GM19025 (cell line): ENCODE data around the gene TSPAN18.

Experiments used
- ATAC-seq: cut with Tn5 transposase; IDR thresholded peaks from one replicate; pipeline ENCODE4 v1.9.1; 2021; ENCODE audit warnings: mild to moderate bottlenecking, low read depth, moderate library complexity; ENCODE audit not compliant: unreplicated experiment

Gene TSPAN18

GRCh38 chr11:44791316-44791925 is 64.7 kb downstream of the TSPAN18 start:
- ATAC-seq, result no peak

GRCh38 chr11:44792171-44792570 is 65.4 kb downstream of the TSPAN18 start:
- no peak for ATAC-seq

GRCh38 chr11:44793350-44794090 is 66.8 kb downstream of the TSPAN18 start:
- no peak for ATAC-seq

GRCh38 chr11:44795803-44796535 is 69.2 kb downstream of the TSPAN18 start:
- ATAC-seq, result no peak

GRCh38 chr11:44797051-44797450 is 70.3 kb downstream of the TSPAN18 start:
- no peak for ATAC-seq

- no peak for ATAC-seq
These were observed 71.3 kb downstream of the TSPAN18 start for GRCh38 chr11:44797886-44798606.

GRCh38 chr11:44798607-44798972 is 71.8 kb downstream of the TSPAN18 start:
- no peak for ATAC-seq

- no peak for ATAC-seq
These were observed 72.2 kb downstream of the TSPAN18 start for GRCh38 chr11:44799012-44799411.

- ATAC-seq, result no peak
These were observed 75.6 kb downstream of the TSPAN18 start for GRCh38 chr11:44802347-44802746.

- no peak for ATAC-seq
These were observed 76.2 kb downstream of the TSPAN18 start for GRCh38 chr11:44803009-44803408.

- ATAC-seq, result no peak
These were observed 78.0 kb downstream of the TSPAN18 start for GRCh38 chr11:44804449-44805437.

GRCh38 chr11:44805596-44805995 is 78.8 kb downstream of the TSPAN18 start:
- ATAC-seq, result no peak

- no peak for ATAC-seq
These were observed 81.4 kb downstream of the TSPAN18 start for GRCh38 chr11:44808053-44808753.

GRCh38 chr11:44809283-44809682 is 82.5 kb downstream of the TSPAN18 start:
- ATAC-seq, result no peak

- no peak for ATAC-seq
These were observed 85.2 kb downstream of the TSPAN18 start for GRCh38 chr11:44811841-44812448.

- ATAC-seq, result no peak
These were observed 86.2 kb downstream of the TSPAN18 start for GRCh38 chr11:44812971-44813370.

GRCh38 chr11:44813401-44813800 is 86.6 kb downstream of the TSPAN18 start:
- ATAC-seq, result no peak

- no peak for ATAC-seq
These were observed 88.3 kb downstream of the TSPAN18 start for GRCh38 chr11:44814881-44815592.
